Inferior parietal cortex (tissue), 1 donor: ENCODE measurements around the gene IFT27.
"Not testable (repeated sequence)": the region's sequence is repeated elsewhere in the genome, so short reads cannot be mapped to it uniquely, and the experiment has no call there.

Source experiments
- DNase-seq: peaks from one replicate; pipeline ENCODE4 v3.0.0-alpha.2; 2016; ENCODE audit errors: extremely low spot score

Gene IFT27

DNA sequence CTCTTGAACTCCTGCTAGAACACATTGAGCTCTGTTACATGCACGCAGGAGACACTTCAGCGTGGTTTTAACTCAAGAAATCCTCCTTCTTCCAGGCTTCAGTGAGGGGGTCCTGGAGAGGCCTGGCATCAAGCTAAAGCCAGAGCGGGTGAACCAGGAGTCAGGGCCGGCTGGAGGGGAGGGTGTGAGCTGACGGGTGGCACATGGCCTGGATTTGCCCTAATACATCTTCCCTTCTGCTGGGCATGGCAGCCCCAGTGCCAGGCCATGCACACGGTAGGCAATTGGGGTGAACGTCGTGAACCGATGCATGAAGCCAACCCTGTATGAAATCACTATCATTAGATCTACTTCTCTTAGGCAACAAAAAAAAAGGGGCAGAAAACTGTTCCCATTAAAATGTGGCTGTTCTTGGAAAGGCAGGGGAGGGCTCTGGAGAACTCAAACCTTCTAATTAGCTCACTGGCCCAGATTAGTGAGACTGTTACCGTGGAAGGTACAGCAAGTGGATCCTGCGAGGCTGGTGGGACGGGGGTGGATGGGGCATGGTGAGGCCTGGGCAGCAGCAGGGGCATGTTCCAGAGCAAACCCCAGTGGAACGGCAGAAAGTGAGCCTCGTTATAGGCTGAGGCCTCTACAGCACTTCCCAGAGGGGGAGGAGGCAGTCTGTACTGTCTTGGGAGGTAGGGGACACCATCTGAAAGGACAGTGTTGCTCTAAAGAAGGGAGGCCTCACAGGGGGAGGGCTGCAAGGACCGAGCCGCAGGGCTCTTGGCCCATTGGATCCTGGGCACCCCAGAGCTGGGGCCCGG, 10.6 kb downstream of the IFT27 start:
- DNase-seq, result no peak

DNA sequence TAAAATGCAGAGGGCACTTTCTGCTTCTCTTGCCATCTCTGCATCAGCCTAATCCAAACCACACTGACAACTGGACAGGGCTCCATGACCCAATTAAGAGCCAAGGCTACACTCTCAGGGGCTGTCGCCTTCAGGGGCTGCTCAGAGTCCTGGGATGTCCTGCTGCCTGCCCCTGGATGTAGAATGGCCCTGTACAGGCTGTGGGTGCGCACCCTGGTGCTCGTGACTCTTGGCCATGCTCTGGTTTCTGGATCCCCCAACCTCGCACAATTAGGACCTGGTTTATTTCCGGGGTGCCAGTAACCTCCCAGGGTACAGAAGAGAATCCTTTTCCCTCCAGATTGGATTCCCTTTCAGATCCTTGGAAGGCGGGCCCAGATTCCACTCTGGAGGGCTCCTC, 11.3 kb downstream of the IFT27 start:
- no peak for DNase-seq

DNA sequence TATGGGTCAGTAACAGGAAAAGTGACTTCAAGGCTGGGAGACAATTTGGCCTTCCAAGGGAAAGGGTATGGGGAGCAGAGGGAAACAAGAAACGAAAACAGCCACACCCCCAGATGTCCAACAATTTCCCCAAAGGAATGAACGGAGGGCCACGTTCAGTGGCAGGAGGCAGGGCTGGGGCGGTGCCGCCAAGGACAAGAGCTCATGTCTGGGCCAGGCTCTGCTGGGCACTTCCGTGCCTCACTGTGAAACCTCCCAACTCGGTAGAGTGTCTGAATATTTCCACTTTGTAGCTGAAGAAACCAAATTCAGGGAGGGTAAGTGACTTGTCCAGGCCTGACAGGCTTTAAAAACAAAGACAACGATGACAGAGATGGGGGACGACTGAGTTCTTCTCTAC, 11.9 kb downstream of the IFT27 start:
- no peak for DNase-seq

DNA sequence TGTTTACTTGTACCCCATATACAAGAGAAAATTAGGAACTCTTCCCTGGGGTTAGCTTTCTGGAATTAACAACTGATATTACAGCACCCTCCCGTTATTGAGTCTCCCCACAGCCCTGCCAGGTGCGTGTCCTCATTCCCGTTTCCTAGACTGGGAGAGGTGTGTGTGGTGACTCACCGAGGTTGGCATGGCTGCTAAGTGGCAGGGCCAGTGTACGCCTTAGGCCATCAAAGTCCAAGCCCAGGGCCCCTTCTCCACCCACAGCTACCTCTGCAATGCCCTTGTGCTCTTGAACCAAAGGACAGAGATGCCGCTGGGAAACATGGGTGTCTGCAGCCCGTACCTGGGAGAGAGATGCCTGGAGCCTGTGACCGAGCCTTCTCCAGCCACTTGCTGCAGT, 12.3 kb downstream of the IFT27 start:
- no peak for DNase-seq

DNA sequence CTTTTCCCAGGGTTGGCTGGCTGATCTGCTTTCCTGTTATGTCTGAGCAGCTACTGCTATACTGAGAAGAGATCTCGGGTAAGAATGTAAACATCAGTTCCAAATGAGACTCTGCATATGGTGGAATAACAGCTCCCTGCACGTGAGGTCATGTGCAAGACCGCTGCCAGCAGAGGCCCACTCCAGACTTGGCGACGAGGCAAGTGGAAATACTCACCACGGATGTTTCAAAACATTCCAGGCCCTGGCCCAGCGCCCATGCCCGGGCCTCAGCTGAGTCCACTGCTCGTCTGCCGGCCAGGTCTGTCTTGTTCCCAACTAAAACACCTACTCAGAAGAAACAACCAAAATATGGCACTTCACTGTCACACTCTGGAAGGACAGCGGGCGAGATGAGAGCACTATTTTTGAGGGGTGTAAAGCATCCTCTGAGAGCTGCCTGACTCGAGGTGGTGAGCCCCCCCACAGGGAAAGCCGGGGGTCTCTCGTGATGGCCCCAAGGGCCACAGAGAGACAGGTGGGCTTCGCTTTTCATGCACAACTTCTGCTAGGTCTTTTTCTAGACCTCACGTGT, 13.1 kb downstream of the IFT27 start:
- DNase-seq, result no peak

DNA sequence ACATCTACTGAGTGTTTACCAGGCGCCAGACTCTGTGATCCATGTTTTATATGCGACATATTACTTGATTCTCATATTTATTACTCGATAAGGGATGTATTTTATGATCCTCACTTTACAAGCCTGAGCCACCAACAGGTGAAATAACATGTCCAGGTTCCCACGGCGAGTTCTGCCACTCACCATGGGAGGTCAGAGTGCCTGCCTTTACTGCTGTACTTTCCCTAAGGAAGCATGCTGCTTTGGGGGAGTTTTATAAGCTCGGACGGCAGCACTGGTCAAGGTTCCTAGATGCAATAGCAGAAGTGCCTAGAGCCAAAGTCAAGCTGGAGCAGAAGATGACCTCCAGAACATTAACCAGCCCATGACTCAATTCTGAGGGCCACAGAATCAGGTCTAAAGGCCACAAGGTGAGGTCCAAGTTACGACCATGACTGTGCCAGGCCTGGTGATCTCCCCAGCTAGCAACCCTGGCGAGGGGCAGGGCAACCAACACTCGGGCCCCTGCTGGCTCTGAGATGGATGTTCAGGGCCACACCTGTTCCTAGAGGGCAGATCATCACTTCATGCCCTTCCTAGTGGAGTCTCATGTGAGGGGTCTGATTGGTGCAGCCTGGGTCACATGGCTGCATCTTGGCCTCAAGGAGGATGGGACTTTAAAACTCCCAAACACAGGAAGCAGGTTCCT, 14.2 kb downstream of the IFT27 start:
- DNase-seq, result no peak

DNA sequence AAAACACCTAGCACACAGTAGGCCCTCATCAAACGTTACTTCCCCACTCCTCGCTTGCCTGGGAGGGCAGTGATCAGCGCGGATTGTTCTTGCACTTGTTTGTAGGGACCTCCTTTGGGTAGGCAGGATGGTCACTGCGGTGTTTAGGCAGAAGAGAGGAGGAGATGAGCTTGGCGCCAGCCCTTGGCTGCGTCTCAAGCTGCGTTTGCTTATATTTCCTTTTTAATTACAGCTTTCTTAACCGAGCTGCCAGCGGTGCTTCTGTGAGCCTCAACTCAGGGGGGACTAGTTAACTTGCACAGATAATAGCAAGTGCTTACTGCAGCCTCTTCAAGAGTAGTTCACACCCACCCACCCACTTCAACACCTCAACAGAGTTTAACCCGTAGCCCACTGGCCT, 15.1 kb downstream of the IFT27 start:
- DNase-seq, result no peak

DNA sequence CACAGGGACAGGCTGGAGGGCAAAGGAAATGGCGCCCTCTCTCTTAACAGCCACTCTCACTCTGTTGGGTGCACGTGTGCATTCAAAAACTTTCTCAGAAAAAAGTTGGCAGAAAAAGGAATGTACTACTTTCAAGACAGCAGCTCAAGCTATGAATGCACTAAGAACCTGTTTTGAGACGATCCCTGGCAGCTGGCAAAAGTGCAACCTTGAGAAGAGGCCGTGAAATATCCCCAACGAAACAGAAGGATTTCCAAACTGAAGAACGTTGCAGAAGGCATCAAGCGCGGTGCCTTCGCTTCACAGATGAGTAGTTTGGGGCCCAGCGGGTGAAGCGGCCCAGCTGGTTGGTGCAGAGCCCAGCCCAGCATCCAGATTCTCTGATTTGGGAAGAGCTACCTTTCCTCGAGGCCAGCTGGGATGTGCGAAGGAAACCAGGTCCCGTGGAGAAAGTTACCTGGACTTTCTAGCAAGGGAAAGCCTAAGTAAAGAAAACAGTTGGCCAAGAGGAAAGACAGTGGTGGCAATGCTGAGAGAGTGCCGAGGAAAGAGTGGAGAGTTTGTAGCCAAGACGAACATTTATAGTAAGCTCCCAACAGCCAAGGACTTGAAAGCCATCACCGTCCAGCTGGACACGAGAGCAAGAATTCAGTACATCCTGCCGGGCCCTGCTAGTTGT, 16.3 kb downstream of the IFT27 start:
- no peak for DNase-seq

DNA sequence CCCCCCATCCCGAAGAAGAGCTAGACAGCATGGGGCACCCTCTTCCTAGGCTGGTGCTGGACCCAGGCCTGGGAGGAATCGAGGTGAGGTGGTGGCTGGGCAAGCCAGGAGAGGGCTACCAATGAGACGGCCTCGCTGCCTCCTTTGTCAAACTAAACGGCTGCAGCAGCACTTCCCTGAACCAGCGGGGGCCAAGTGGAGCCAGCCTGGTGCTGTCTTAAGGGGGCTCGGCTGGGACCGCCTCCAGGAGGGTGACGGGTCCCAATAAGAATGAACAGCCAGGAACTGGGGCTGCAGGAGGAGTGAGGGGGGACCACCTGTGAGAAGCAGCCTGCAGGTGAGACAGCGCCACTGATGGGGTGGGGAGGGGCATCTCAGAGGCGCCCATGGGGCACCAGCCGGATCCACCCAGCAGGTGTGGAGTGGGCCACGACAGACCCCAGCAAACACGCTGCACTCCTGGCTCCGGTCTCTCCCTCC, 17.1 kb downstream of the IFT27 start:
- no peak for DNase-seq

DNA sequence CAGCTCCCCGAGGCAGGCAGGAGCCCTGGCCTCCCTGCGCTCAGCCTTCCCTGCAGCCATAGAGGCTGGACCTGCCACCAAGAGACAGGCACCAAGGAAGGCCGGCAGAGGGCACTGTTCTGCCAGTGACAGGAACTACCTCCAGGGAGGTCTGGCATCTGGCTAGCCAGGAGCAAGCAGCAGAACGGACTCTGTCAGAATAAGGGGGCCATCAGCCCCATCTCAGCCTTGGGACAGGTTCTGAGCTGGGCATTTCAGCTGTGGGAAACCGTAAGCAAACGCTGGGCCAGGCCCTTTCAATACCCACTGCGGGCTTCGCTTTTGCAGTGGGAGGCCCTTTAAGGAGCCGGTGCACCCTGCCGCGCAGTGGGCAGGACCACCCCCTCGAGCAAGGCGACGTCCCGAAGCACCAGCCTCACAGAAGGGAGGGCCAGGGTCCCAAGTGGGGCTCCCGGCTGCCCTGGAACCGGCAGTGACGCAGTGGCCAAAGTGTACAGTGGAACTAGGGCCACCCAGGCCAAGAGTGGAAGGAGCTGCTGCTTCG, 18.2 kb downstream of the IFT27 start:
- peak; percentile 66 for DNase-seq

DNA sequence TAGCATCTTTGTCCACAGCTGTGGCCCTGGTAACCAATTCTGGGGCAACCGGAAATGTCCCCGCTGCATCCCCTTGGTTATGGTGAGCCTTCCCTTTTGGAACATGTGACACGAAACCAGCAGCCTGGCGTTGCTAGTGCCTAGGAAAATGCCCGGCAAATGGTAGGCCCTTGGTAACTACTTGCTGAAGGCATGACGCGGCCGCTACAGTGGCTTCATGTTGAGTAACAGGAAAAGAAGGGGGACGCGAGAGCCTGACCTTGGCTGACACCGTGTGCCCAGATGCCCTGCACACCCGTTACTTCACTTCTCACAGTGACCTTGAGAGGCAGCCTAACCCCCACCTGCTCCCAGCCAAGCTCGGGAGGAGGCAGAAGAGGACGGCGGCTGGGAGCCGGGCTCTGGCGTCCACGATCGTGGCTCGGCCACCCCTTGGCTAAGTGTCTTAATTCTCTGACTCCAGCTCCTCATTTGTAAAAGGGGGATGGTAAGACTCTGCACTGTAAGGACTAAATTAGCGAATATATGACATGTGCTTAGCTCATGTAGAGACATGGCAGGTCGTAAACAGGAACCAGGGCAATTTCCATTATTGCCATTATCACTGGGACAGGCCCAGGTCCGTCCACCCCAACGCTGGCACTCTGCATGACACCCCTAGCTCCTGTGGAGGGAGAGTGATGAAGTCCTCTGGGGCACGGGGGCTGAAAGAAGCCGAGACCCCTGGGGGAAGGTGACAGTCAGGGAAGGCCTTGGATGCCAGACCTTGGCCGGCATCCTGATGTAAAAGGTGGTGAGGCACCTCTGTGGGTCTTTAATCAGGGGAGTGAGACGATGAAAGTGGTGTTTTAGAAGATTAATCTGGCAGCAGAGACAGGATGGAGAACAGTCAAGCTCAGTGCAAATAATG, 18.9 kb downstream of the IFT27 start:
- DNase-seq, result no peak

DNA sequence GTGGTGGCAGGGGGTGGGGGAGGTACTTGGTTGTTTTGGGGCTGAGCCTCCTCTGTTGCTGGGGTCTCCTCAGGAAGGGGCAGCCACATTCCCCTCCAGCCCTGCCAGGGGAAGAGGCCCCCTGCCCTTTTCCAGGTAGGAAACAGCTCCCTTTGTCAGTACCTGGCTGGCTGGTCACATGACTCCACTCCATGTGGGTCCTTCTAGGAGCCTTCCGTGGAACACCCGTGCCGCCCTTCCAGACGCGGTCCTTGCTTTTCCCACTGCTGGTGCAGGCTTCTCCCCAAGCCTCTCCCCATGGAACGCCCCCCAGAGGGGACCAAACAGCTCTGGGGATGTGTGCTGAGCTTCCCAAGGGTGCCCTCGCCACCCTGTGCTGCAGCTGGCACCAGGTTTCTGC, 19.9 kb downstream of the IFT27 start:
- DNase-seq, result no peak

DNA sequence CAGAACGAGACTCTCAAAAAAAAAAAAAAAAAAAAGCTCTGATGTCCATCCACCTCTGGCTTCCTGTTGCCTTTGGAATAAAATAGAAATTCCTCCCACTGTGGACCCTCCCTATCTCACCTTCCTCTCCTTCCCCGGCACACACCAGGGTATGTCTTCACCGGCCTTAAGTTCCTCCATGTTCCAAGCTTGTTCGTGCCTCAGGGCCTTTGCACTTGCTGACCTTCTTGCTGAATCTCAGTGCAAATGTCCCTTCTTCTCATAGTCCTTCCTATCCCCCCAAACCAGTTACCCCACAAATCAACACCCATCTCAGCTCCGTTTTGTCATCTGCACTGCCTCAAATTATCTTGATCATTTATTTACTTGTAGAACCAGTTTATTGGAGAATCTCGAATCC, 20.6 kb downstream of the IFT27 start:
- no peak for DNase-seq

DNA sequence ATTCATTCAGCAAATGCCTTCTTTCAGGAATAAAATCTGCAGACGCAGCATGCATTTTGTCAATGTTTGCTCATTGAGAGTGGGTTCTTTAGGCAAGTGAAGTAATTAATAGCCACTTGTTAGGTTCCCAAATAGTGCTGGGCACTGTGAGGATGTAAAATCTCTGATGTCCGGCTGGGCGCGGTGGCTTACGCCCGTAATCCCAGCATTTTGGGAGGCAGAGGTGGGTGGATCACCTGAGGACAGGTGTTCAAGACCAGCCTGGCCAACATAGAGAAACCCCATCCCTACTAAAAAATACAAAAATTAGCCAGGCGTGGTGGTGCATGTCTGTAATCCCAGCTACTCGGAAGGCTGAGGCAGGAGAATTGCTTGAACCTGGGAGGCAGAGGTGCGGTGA, 21.0 kb downstream of the IFT27 start:
- DNase-seq, result not testable (repeated sequence)

DNA sequence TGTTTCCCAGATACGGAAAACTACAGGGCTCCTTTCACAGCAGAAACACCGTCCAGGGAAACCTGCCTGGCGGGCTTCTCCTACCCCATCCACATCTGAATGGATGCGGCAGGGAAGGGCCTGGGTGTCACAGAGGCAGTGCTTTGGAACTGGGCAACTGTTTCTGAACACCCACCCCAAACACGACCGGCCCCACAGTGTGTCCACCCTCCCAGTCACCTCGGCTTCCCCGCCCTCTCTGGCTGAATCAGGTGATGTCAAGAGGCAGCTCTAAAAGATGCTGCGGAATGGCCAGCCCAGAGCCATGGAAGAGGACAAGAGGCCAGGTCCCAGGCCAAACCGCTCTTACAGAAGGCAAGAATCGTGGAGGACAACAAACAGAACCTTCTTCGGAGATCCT, 22.0 kb downstream of the IFT27 start:
- DNase-seq, result no peak

DNA sequence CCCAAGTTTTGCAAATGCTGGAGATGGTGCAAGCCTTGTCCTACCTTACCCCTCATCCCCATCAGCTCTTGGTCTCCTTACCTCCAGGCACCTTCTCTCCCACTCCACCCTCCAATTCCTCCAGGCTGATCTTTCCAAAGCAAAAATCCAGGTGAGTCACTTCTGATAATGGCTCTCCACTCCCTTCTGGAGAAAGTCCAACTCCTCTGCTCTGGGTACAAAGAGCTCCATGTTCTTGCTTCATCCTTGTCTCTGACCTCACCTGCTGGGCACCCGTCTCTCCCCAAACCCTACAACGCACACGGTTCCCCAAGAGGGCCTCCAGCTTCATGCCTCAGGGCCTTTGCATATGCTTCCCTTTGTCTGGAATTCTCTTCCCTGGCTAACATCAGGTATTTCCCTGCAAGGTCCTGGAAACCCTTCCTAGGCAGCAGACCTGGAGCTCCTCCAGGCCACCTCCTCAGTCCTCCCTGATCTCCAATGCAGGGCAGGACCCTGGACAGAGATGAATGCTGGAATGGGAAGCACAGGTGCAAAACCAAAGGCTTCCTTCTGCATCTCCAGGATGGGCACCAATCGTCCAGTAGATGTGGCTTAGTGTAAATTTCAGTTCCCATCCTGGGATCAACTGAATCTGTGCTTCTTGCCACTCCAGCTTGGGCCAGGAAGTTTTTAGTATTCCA, 22.7 kb downstream of the IFT27 start:
- no peak for DNase-seq

DNA sequence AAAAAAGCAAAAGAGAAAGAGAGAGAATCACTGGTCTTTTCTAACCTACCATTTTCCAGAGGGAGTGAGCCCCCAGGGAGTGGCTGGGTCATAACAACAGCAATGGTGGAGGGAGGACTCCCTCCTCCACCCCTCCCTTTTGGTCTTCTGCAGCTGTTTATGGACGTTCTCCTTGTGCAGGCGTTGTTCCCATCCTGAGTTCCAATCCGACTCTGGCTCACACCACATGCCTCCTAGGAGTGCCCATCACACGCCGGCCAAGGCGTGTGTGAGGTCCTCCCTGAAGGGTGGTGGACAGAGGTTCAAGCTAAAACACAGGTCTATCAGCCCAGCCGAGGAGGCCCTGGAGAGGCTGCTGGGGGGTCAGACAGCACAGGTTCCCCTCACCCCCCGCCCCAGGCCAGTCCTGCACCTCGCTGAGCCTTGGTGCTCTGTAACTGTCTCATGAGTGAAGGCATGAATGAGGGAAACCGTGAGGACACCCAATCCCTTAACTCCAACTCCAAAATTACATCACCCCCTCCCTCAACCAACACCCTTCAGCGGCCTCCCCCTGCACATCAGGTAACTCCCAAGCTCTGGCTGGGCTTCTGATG, 29.4 kb downstream of the IFT27 start:
- DNase-seq, result no peak

DNA sequence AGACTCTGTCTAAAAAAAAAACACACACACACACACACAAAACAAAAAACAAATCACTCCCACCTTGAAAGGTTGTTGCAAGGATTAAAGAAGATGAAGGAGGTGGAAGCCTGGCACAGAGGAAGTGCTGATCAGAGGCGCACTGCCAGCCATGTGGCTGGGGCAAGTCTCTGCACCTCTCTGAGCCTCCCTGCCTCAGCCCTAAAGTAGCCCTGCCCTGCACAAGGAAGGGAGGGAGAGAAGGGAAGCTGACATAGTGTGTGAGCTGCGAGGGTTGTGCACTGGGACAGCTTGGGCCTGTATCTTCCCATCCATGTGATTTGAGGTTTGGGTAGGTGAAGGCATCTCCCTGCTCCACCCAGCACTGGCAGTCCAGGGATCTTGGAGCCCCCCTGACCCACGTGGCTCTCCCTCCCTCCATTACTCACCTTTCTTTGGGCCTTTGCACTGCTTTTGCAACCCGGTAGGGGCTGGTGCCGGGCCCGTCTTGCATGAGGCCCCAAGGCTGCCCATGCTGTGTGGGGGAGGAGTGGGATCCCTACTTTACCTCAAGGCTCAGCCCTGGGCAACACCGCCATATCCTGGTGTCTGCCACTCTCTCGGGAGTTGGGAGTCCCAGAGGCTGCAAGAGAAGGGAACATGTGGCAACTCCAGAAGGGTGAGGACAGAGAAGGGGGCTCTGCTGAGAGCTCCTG, 30.5 kb downstream of the IFT27 start:
- DNase-seq, result no peak

DNA sequence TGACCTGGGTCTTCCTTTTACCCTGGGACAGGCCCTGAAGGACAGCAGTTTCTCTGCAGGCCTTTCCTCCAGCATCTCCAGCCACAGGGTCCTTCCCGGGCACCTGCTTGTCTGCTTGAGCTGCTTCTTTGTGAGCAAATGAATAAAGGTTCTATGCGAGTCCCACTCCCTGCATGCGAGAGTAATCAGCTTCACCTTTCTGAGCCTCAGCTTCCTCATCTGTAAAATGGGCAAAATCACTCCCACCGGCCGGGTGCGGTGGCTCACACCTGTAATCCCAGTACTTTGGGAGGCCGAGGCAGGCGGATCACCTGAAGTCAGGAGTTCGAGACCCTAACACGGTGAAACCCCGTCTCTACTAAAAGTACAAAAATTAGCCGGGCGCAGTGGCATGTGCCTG, 31.1 kb downstream of the IFT27 start:
- no peak for DNase-seq

DNA sequence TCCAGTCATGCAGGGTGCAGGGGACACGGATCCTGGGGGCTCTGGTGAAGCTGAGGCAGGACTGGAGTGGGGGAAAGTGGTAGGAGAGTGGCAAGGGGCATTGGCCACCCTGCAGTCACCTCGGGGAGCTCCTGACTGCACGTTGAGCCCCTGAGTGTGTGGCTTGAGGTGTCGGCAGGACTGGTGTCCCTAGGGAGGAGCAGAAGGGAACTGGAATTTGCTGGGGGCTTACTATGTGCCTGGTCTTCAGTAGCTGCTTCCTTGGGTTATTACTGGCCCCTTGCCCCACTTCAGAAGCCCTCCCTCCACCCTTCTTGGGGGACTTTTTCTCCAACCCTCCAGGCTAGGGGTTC, 31.5 kb downstream of the IFT27 start:
- no peak for DNase-seq
